Measurements from ENCODE around the gene NFIL3.
A peak's percentile ranks its signal among the peaks of the same experiment; 100 is the strongest.
"Not testable (repeated sequence)": the region's sequence is repeated elsewhere in the genome, so short reads cannot be mapped to it uniquely, and the experiment has no call there.

Gene NFIL3, protein sequence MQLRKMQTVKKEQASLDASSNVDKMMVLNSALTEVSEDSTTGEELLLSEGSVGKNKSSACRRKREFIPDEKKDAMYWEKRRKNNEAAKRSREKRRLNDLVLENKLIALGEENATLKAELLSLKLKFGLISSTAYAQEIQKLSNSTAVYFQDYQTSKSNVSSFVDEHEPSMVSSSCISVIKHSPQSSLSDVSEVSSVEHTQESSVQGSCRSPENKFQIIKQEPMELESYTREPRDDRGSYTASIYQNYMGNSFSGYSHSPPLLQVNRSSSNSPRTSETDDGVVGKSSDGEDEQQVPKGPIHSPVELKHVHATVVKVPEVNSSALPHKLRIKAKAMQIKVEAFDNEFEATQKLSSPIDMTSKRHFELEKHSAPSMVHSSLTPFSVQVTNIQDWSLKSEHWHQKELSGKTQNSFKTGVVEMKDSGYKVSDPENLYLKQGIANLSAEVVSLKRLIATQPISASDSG

DNA sequence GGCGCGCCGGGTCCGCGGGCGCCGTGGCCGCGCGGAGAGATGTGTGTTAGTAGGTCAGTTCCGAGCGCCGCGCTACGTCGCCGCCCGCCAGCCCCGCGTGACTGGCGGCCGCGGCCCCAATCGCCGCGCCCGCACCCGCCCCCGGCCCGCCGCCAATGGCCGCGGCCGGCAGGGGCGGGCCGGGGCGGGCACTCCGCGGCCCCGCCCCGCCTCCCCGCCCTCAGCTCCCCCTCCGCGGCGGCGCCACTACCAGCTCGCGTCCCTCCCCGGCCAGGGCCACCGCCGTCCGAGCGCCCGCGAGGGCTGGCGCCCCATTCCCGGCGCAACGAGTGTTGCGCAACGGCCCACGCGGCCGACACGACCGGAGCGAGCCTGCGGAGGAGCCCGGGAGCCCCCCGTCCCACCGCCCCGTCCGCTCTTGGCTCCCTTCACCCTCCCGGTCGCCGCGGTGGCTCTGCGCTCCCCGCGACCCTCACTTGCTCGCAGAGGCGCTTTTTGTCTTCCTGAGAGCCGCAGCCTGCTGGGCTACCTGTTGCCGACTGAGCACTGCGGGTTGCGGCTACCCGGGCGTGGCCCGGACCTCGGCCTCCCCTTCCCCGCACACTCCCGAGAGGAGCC lies at the start of gene NFIL3:
NFIL3 (minus strand) TSS at position 48 of the 618 bp plus-strand sequence. CDS start 13,098 bp downstream, outside the sequence.
- no peak for FAIRE-seq

- not testable (repeated sequence) for FAIRE-seq
Observed at GRCh38 chr9:91471524-91471923, 47.9 kb upstream of the NFIL3 start.

DNA sequence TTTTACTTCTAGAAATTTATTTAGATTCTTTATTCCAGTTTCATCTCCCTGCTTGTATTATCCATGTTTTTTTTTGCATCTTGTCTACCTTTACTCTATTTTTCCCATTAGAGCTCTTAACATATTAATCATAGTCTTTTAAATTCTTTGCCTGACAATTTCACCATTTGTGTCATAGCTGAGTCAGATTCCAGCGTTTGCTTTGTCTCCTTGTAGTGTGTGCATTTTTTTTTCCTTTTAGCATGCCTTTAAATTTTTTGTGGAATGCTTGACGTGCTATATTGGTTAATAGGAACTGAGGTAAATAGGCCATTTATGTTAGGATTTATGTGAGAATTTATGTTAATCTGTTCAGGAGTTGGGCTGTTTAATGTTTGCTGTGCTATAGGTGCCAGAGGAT lies 41.8 kb upstream of the NFIL3 start:
- FAIRE-seq, result no peak

DNA sequence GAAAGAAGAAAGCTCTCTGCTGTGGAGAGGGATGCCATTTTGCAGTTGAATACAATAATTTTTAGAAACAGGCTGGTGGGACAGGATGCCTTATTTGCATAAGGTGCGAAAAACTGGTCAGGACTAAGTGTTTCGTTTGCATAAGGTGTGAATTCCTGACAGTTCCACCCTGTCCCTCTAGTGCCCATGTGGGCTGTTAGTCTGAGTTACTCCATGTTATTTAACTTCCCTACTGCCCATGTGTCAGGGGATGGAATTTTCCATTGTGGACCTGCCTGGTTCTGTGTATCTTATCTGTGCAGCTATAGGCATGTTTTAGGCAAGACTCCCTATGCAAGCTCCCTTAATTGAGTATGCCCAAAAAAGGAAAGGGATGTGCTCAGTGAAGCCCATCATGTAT lies 35.3 kb upstream of the NFIL3 start:
- no peak for FAIRE-seq

- FAIRE-seq, result no peak
Observed at GRCh38 chr9:91452844-91453243, 29.2 kb upstream of the NFIL3 start.

- no peak for FAIRE-seq
Observed at GRCh38 chr9:91451431-91452270, 28.0 kb upstream of the NFIL3 start.

DNA sequence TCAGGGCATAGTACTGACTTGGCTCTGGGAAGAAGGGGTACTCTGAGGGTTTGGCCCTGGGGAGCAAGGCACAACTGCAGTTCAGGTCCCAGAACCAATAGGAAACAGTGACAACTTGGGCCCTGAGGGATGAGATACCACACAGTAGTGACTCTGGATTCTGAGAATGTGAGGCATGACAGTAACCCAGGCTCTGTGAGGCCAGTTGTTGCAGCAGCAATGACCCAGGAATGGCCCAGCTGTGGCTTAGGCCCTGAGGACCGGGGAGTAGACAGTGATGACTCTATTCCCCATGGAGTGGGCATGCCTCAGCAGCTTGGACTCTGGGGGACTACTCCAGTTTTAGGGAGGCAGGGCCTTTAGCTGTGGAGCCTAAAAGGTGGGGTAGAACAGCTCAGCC lies 21.5 kb upstream of the NFIL3 start:
- FAIRE-seq, result no peak

- FAIRE-seq, result no peak
Observed at GRCh38 chr9:91443994-91444392, 20.4 kb upstream of the NFIL3 start.

GRCh38 chr9:91443321-91443993 lies 19.8 kb upstream of the NFIL3 start:
- no peak for FAIRE-seq

DNA sequence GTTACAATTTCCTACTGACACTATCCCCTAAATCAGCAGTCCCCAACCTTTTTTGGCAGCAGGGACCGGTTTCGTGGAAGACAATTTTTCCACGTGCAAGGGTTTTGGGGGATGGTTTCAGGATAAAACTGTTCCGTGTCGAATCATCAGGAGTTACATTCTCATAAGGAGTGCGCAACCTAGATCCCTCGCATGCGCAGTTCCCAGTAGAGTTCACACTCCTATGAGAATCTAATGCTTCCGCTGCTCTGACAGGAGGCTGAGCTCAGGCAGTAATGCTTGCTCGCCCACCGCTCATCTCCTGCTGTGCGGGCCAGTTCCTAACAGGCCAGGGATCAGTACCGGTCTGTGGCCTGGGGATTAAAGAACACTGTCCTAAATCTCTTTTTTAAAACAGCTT lies 13.2 kb upstream of the NFIL3 start:
- FAIRE-seq, result no peak

DNA sequence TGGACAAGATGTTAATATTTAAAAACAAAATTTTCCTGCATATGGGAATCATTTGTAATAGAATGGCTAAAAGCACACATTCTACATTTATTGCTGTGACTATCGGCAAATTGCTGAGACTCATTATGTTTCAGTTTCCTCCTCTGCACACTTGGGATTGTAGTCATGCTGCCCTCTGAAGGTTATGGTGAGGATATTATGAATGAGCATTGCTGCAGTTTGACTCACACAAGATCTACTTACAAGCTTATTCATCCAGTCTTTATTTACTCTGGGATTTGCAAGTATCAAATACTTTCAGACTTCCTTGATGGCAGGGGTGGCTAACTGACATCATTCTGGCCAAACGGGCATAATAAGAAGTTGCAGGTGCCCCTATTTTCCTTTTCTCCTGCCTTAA lies 9.5 kb upstream of the NFIL3 start:
- peak; percentile 58 for FAIRE-seq

- FAIRE-seq, result no peak
Observed at GRCh38 chr9:91431485-91431884, 7.9 kb upstream of the NFIL3 start.

DNA sequence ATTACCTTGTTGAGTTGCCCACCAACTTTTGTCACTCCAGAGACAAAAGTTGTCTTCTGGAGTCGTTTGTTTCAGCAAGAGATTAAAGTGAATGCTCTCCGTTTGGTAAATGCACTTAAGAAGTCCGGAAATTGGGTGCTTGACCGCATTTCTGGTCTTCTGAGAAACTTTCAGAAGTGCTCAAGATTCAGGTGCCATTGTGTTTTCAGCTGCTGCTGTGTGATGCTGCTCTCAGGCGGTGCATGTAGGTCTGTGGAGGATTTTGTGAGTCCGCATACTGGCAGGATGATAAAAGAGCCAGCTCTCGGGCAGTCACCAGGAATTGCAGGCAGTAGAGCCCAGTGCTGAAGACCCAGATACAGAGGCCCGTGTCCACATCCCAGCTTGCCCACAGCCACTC lies 5.9 kb upstream of the NFIL3 start:
- FAIRE-seq, result no peak

GRCh38 chr9:91428927-91429351 lies 5.3 kb upstream of the NFIL3 start:
- no peak for FAIRE-seq

GRCh38 chr9:91428436-91428835 lies 4.8 kb upstream of the NFIL3 start:
- no peak for FAIRE-seq

GRCh38 chr9:91427873-91428272 lies 4.2 kb upstream of the NFIL3 start:
- FAIRE-seq, result no peak

DNA sequence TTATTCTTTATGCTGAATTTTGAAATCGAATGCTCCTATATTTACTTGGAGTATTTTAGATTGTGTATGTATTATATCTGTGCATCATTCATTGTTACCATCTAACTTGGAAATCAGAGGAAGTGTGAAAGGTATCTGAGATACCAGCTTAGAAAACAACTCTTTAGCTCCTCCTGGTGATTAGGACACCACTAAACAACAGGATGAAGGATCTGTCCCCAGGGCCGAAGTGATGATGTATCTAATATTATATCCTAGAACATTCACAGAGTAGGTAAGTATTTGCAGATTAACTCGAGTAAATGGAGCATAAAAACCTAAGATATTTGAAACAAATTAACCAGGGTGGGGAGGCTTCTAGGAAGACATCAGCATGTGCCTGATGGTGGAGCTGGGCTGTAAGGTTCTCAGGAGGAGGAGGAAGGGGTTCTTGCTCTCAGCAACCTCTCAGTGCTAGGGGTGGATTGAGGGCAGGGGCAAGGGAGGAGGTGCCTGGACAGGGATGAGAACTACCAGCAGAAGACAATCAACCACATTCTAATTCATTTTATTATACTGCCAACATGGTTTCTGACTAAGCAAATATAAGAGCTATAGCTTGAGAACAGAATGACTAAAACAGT lies 2.6 kb upstream of the NFIL3 start:
- FAIRE-seq, result no peak

DNA sequence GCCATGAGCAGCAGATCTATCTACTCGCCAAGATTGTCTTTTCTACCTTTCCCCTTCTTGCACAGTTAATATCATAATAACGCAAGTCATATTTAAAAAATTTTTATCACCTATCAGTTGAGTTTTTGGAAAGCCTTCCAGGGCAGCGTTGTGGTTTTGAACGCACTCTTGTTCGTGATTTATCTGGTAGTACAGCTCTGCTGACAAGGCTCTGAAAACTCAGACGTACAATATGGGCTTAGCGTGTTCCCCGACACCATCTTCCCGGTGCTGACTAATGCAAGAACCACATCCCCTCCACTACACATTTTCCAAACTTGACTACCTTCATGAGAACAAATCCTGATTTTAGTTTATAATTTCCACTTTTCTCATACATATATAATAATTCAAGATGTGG lies 1.6 kb upstream of the NFIL3 start:
- FAIRE-seq, result no peak

DNA sequence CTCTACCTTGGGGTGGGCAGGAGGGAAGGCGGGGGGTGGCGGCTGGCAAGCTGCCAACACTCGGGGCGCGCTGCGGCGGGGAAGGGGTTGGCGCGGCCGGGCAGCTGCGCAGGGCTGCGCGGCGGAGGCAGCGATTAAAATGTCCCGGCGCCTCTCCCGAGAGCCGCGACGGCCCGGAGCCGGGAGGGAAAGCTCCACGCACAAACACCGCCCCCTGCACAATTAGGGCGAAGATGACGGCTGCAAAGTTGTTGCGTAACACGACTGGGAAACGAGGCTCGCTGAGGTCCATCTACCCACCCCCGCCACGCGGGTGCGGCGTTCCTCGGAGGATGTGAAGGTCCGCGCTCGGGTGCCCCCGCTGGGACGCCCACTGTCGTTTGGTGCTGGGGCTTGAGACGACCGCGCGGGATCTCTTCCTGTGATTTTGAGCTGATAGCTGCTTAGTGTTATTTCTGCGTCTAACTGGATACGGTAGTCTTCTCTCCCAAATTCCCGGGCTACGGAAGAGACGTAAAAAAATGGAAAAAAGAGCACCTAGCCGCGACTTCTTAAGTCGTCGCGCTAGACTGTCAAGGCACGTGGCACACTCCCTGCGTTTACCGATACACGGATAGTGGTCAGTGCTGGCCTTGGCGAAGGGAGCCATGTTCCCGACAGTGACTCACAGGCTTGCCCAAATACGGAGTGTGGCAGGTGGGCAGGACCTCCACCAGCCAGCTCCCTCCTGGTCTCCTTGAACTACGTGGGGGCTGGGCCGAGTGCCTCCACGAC lies 958 bp upstream of the NFIL3 start:
- FAIRE-seq, result no peak

DNA sequence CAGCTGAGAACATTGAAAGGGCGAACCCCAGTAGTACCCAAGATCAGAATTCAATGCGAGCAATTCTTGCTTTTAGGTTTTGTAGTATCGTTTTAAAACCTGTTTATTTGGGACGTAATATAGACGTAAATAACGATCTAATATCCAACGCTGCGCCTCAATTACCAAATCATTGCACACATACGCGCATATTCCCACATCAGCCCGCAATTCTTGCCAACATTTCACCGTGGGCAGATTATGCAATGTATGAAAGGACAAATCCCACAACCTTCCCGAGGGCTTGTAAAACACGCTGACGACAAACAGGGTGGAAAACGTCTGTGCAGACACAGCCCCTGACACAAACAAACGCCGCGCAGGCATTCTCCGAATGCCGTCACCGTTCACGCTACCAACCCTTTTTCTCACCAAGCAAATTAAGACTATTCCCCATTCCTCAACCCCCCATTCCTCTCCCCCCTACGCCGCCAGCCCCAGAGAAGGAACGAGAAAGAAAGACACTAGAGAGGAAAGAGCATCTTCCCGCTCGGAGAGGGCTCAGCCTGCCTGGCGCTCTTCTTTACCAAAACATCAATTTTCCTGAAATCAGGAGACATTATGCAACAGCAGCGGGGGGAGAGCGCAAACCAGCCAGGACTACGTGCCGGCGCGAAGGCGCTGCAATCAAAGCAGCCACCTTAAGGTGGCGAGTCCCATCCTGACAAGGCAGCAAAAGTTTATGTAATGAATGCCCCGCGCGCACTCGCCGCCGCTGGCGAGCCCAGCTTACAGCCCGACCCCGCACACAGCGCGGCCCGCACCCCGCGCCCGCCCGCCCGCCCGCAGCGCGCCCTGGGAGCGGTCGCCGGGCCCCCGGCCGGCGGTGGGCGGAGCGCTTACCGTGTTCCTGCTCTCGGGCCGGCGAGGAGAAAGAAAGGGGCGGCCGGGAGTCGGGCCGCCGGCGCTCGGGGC lies 597 bp downstream of the NFIL3 start:
- FAIRE-seq, result no peak

All from colon (tissue), 2 donors.